DMS114 treated with DMSO at 0.1 percent for 48 hours (cell line): Measurements from ENCODE around the gene IQGAP2.

ENCODE experiments used
- DNase-seq: peaks from one replicate; lab custom pipeline; 2025; ENCODE audit not compliant: unreplicated experiment; lab: John Stamatoyannopoulos, UW

Gene IQGAP2

GRCh38 chr5:76383126-76383832 lies 19.8 kb upstream of the IQGAP2 start:
- DNase-seq: no peak

GRCh38 chr5:76384189-76384588 lies 18.9 kb upstream of the IQGAP2 start:
- DNase-seq: no peak

GRCh38 chr5:76384705-76385104 lies 18.4 kb upstream of the IQGAP2 start:
- no peak for DNase-seq

GRCh38 chr5:76385540-76385939 lies 17.5 kb upstream of the IQGAP2 start:
- no peak for DNase-seq

GRCh38 chr5:76386360-76386759 lies 16.7 kb upstream of the IQGAP2 start:
- DNase-seq: no peak

GRCh38 chr5:76388236-76388635 lies 14.8 kb upstream of the IQGAP2 start:
- DNase-seq: no peak

- DNase-seq: no peak
These were observed 14.1 kb upstream of the IQGAP2 start for GRCh38 chr5:76388791-76389512.

- DNase-seq: no peak
These were observed 13.5 kb upstream of the IQGAP2 start for GRCh38 chr5:76389513-76390154.

- no peak for DNase-seq
These were observed 12.1 kb upstream of the IQGAP2 start for GRCh38 chr5:76391014-76391413.

GRCh38 chr5:76393035-76393680 lies 9.9 kb upstream of the IQGAP2 start:
- DNase-seq: no peak

- no peak for DNase-seq
These were observed 5.9 kb upstream of the IQGAP2 start for GRCh38 chr5:76397200-76397599.

- DNase-seq: no peak
These were observed 3.8 kb upstream of the IQGAP2 start for GRCh38 chr5:76399268-76399667.

GRCh38 chr5:76400466-76400865 lies 2.6 kb upstream of the IQGAP2 start:
- no peak for DNase-seq

- no peak for DNase-seq
These were observed 1.3 kb upstream of the IQGAP2 start for GRCh38 chr5:76401801-76402250.

- DNase-seq: no peak
These were observed 717 bp upstream of the IQGAP2 start for GRCh38 chr5:76402251-76402885.

- DNase-seq: peak; percentile 19
These were observed 709 bp downstream of the IQGAP2 start for GRCh38 chr5:76403766-76404222.

- peak; percentile 30 for DNase-seq
These were observed 1.4 kb downstream of the IQGAP2 start for GRCh38 chr5:76404223-76405211.

GRCh38 chr5:76406014-76406413 lies 2.9 kb downstream of the IQGAP2 start:
- no peak for DNase-seq

- DNase-seq: no peak
These were observed 3.6 kb downstream of the IQGAP2 start for GRCh38 chr5:76406673-76407072.
